DND-41 (cell line): ENCODE data around the gene TSPEAR.
A peak's percentile ranks its signal among the peaks of the same experiment; 100 is the strongest.
"Not testable (repeated sequence)": the region's sequence is repeated elsewhere in the genome, so short reads cannot be mapped to it uniquely, and the experiment has no call there.

ENCODE experiments used
- ATAC-seq: fragments of 200-7000 bp; cut with Tn5 transposase; 3 replicates; pipeline ENCODE4 v1.9.1; 2021; ENCODE audit warnings: low read depth; ENCODE audit not compliant: insufficient read depth
- DNase-seq: peaks from one replicate; pipeline ENCODE4 v3.0.0-alpha.2; 2020
- H2AFZ ChIP-seq: 2 replicates; pipeline ENCODE4 v1.6.0; 2012; ENCODE audit warnings: low read depth, low read length
- H3K27ac ChIP-seq: 2 replicates; pipeline ENCODE4 v1.5.1; 2012; ENCODE audit warnings: low read length, inconsistent platforms
- H3K27me3 ChIP-seq: fragments of 200-600 bp; sonication (generic); 2 replicates; pipeline ENCODE4 v1.6.0; 2012; ENCODE audit warnings: low read length, mild to moderate bottlenecking, inconsistent platforms; ENCODE audit not compliant: insufficient read depth, poor library complexity
- H3K36me3 ChIP-seq: 2 replicates; pipeline ENCODE4 v1.5.1; 2012; ENCODE audit warnings: low read length, inconsistent platforms; ENCODE audit not compliant: insufficient read depth
- H3K4me1 ChIP-seq: 2 replicates; pipeline ENCODE4 v1.5.1; 2012; ENCODE audit warnings: mild to moderate bottlenecking, low read length; ENCODE audit not compliant: insufficient read depth
- H3K4me2 ChIP-seq: 2 replicates; pipeline ENCODE4 v1.6.0; 2012; ENCODE audit warnings: mild to moderate bottlenecking, moderate library complexity, low read length, inconsistent platforms; ENCODE audit not compliant: insufficient read depth
- H3K4me3 ChIP-seq, 2 experiments: fragments of 200-600 bp in 1 of 2; shearing (Covaris generic) in 1 of 2; 2 replicates each; pipeline ENCODE4 v1.5.1; 2012 to 2016; ENCODE audit warnings: inconsistent platforms in 2 of 2, low read length in 2 of 2, mild to moderate bottlenecking in 2 of 2, low read depth in 1 of 2, moderate library complexity in 1 of 2
- H3K79me2 ChIP-seq: 2 replicates; pipeline ENCODE4 v1.6.0; 2012; ENCODE audit warnings: low read length, inconsistent platforms; ENCODE audit not compliant: insufficient read depth
- H3K9ac ChIP-seq: 2 replicates; pipeline ENCODE4 v1.6.0; 2012; ENCODE audit warnings: low read depth, mild to moderate bottlenecking, inconsistent platforms, low read length, moderate library complexity
- H3K9me3 ChIP-seq: 2 replicates; pipeline ENCODE4 v1.5.1; 2012; ENCODE audit warnings: low read length, moderate library complexity, mild to moderate bottlenecking, inconsistent platforms; ENCODE audit not compliant: insufficient read depth, severe bottlenecking
- H4K20me1 ChIP-seq: 2 replicates; pipeline ENCODE4 v1.6.0; 2012; ENCODE audit warnings: low read length; ENCODE audit not compliant: insufficient read depth
- EZH2 ChIP-seq: IDR thresholded peaks from 3 replicates; pipeline ENCODE4 v1.6.1; 2012; ENCODE audit warnings: borderline replicate concordance, low read depth, mild to moderate bottlenecking, moderate library complexity, low read length, inconsistent platforms; ENCODE audit not compliant: severe bottlenecking
- TF ChIP-seq, protein P1 (sequence below): IDR thresholded peaks from 2 replicates; pipeline ENCODE4 v1.5.1; 2012; ENCODE audit warnings: borderline replicate concordance, low read length, moderate library complexity, mild to moderate bottlenecking; ENCODE audit not compliant: poor library complexity, severe bottlenecking; ENCODE audit errors: extremely low read depth

TSPEAR gene

DNA sequence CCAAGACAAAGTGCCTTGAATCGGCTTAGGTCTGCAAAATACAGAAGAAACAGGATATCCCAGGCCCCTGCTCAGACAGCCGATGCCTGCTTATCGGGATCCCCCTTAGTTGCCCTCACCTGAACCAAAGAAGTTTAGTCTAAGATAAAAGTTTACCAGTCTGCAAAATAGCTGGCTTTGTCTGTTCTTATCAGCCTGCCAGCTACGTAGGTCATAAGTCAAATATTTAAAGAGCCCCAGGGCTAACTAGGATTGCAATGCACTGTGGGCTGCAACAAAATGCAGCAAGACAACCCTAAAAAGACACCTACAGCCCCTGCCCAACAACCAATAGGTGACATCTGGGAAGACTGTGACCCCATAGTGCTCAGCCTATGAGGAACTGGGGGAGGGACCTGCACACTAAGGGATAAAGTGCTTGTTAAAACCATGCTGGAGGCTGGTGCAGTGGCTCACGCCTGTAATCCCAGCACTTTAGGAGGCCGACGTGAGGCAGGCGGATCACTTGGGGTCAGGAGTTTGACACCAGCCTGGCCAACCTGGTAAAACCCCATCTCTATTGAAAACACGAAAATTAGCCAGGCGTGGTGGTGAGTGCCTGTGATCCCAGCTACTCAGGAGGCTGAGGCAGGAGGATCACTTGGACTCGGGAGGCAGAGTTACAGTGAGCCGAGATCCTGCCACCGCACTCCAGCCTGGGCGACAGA lies 228.6 kb downstream of the TSPEAR start:
- H3K27ac ChIP-seq, result no peak overlapping the region
- no peak for DNase-seq
- H3K4me1 ChIP-seq, result no peaks in the 10 kb centered on the region
- no peak overlapping the region for H2AFZ ChIP-seq
- no peak for ATAC-seq
- H3K9me3 ChIP-seq, result no peaks in the 10 kb centered on the region
- H3K27me3 ChIP-seq, result no peaks in the 10 kb centered on the region
- no peaks in the 10 kb centered on the region for H3K79me2 ChIP-seq
- no peak overlapping the region for H3K9ac ChIP-seq
- H3K36me3 ChIP-seq, result no peaks in the 10 kb centered on the region
- no peak overlapping the region for H3K4me3 ChIP-seq
- H4K20me1 ChIP-seq, result no peaks in the 10 kb centered on the region
- H3K4me2 ChIP-seq, result no peak overlapping the region
- TF ChIP-seq EZH2, result no peak
- TF ChIP-seq, protein P1, sequence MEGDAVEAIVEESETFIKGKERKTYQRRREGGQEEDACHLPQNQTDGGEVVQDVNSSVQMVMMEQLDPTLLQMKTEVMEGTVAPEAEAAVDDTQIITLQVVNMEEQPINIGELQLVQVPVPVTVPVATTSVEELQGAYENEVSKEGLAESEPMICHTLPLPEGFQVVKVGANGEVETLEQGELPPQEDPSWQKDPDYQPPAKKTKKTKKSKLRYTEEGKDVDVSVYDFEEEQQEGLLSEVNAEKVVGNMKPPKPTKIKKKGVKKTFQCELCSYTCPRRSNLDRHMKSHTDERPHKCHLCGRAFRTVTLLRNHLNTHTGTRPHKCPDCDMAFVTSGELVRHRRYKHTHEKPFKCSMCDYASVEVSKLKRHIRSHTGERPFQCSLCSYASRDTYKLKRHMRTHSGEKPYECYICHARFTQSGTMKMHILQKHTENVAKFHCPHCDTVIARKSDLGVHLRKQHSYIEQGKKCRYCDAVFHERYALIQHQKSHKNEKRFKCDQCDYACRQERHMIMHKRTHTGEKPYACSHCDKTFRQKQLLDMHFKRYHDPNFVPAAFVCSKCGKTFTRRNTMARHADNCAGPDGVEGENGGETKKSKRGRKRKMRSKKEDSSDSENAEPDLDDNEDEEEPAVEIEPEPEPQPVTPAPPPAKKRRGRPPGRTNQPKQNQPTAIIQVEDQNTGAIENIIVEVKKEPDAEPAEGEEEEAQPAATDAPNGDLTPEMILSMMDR, result no peak

DNA sequence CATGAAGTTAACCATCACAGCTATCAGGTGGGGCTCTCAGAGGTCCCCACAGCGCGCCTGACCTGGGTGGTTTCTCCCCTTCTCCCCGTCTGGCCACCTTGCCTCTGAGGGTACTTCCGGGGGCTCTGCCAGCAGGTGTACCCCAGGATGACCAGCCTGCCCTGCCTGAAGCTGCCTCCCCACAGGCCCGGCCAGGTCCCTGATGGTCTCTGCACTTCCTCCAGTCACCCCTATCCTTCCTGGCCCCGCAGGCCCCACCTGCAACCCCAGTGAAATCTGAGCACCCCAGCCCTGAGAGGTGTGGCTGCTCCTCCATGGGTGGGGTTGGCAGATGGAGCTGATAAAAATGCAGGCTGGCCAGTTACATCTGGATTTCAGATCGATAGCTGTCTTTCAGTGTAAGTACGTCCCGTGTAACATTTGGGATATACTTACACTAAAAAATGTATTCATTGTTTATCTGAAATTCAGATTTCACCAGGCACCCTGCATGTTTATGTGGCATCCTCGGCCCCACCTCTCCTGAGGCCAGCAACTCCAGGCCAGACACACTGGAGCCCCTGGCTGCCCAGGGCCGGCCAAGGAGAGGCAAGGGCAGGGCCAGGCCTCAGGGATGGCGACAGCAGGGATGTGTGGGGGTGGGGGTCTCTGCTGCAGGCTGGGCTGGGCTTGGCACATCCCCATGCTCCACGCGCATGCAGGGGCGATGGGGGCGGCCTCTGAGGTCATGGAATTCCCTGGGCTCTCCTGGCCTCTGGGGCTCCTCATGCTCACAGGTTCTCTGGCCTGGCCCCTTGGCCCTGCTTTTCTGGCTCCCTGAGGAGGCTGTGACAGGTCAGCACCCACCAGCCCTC lies 230.9 kb downstream of the TSPEAR start:
- DNase-seq (no peak), ATAC-seq (no peak)
- H3K27me3 ChIP-seq, result no peaks in the 10 kb centered on the region
- no peaks in the 10 kb centered on the region for H3K9me3 ChIP-seq
- H3K79me2 ChIP-seq, result no peaks in the 10 kb centered on the region
- TF ChIP-seq EZH2, result no peak
- TF ChIP-seq, protein P1, result no peak
- no peaks in the 10 kb centered on the region for H3K36me3 ChIP-seq
- H3K9ac ChIP-seq, result no peak overlapping the region
- no peak overlapping the region for H3K27ac ChIP-seq
- no peaks in the 10 kb centered on the region for H4K20me1 ChIP-seq
- H3K4me1 ChIP-seq, result no peaks in the 10 kb centered on the region
- H3K4me3 ChIP-seq, result no peak overlapping the region
- no peak overlapping the region for H2AFZ ChIP-seq
- H3K4me2 ChIP-seq, result no peak overlapping the region

DNA sequence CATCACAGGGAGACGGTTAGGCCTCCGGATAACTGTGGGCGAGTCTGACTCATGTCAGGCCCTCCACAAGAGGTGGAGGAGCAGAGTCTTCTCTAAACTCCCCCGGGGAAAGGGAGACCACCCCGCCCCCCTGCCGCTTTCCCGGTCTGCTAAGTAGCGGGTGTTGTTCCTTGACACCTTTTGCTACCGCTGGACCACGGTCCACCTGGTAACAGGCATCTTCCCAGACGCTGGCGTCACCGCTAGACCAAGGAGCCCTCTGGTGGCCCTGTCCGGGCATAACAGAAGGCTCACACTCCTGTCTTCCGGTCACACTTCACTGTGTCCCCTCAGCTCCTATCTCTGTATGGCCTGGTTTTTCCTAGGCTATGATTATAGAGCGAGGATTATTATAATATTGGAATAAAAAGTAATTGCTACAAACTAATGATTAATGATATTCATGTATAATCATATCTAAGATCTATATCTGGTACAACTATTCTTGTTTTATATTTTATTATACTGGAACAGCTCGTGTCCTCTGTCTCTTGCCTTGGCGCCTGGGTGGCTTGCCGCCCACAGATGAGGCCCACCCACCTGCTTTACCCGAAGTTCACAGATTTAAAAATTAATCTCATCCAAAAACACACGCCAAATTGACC lies 231.7 kb downstream of the TSPEAR start:
- not testable (repeated sequence) for H3K4me1 ChIP-seq, H3K27me3 ChIP-seq, H3K4me3 ChIP-seq, H3K4me2 ChIP-seq, H3K27ac ChIP-seq, H3K9me3 ChIP-seq, H3K79me2 ChIP-seq, H3K9ac ChIP-seq, H4K20me1 ChIP-seq, H3K36me3 ChIP-seq, H2AFZ ChIP-seq, ATAC-seq
- peak; percentile 28 for DNase-seq
- TF ChIP-seq, protein P1, result peak; percentile 53
